ENCODE data around the gene SAMHD1. TPM values are rescaled to one million over a fixed set of nuclear protein-coding genes. Genes with fewer than 3 reads are reported as not detected.

SAMHD1 gene
- polyA plus RNA-seq, 1 donor from 2014 or later: 22.2 TPM

DNA sequence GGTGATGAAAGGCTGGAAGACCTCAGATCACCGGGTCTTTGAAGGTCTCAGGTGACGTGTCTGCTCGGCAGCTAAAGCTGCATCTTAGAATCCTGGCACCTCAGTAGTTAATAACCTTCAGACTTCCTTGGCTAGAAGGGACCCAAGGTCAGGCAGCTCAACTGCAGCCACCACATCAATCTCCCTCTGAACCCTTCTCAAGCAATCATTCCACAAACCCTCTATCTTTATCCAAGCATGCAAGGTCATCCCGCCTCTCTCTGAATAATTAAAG, 92.3 kb downstream of the SAMHD1 start:
- no peak overlapping the region for H3K9ac ChIP-seq (ENCODE audit: low read length)
- H3K4me2 ChIP-seq (ENCODE audit: low read length): no peak overlapping the region
- no peak overlapping the region for H2AFZ ChIP-seq (ENCODE audit: low read depth, low read length)
- H3K27ac ChIP-seq (ENCODE audit: low read length): no peak overlapping the region
- H3K4me3 ChIP-seq (ENCODE audit: low read length): peak overlapping the region; percentile 88
- H3K9me2 ChIP-seq (ENCODE audit: insufficient read depth, low read length): no peaks in the 10 kb centered on the region
- no peak for TF ChIP-seq MXI1 (conservative IDR thresholded peaks at IDR 0.05; ENCODE audit: poor library complexity, severe bottlenecking)
- TF ChIP-seq, protein P1, sequence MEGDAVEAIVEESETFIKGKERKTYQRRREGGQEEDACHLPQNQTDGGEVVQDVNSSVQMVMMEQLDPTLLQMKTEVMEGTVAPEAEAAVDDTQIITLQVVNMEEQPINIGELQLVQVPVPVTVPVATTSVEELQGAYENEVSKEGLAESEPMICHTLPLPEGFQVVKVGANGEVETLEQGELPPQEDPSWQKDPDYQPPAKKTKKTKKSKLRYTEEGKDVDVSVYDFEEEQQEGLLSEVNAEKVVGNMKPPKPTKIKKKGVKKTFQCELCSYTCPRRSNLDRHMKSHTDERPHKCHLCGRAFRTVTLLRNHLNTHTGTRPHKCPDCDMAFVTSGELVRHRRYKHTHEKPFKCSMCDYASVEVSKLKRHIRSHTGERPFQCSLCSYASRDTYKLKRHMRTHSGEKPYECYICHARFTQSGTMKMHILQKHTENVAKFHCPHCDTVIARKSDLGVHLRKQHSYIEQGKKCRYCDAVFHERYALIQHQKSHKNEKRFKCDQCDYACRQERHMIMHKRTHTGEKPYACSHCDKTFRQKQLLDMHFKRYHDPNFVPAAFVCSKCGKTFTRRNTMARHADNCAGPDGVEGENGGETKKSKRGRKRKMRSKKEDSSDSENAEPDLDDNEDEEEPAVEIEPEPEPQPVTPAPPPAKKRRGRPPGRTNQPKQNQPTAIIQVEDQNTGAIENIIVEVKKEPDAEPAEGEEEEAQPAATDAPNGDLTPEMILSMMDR (IDR thresholded peaks at IDR 0.05; ENCODE audit: poor library complexity, severe bottlenecking): no peak
- TF ChIP-seq TAF1 (IDR thresholded peaks at IDR 0.05; ENCODE audit: low read depth): no peak
- no peak for TF ChIP-seq EZH2 (IDR thresholded peaks at IDR 0.05; ENCODE audit: borderline replicate concordance, insufficient read depth, low read length, poor library complexity, severe bottlenecking)
- TF ChIP-seq REST (IDR thresholded peaks at IDR 0.05; ENCODE audit: borderline replicate concordance): no peak
- TF ChIP-seq POLR2AphosphoS5 (IDR thresholded peaks at IDR 0.05): no peak
- TF ChIP-seq SMC3 (conservative IDR thresholded peaks at IDR 0.05; ENCODE audit: poor library complexity): no peak
- TF ChIP-seq EP300 (conservative IDR thresholded peaks at IDR 0.05; ENCODE audit: poor library complexity, severe bottlenecking): no peak
- no peak for TF ChIP-seq RAD21 (conservative IDR thresholded peaks at IDR 0.05)
- H3K27me3 ChIP-seq (ENCODE audit: insufficient read depth, low read depth, low read length): no peaks in the 10 kb centered on the region
- H4K20me1 ChIP-seq (ENCODE audit: insufficient read depth): peaks cover 73% of the 10 kb centered on the region
- H3K9me3 ChIP-seq (ENCODE audit: low read length): no peaks in the 10 kb centered on the region
- peaks cover 77% of the 10 kb centered on the region for H3K79me2 ChIP-seq (replicated peaks; ENCODE audit: insufficient read depth, low read length)
- H3F3A ChIP-seq (ENCODE audit: insufficient read depth, low read length, poor library complexity, severe bottlenecking): no peaks in the 10 kb centered on the region
- H3K36me3 ChIP-seq (ENCODE audit: insufficient read depth, low read length): no peaks in the 10 kb centered on the region

- Histone ChIP-seq H3K36me3 (ENCODE audit: insufficient read depth, low read length) (no peaks in the 10 kb centered on the region), H3K4me3 (ENCODE audit: low read length) (no peak overlapping the region), H3K27ac (ENCODE audit: low read length) (no peak overlapping the region), H3K79me2 (replicated peaks; ENCODE audit: insufficient read depth, low read length) (peaks cover 83% of the 10 kb centered on the region), H3K27me3 (ENCODE audit: insufficient read depth, low read depth, low read length) (no peaks in the 10 kb centered on the region), H3K9me2 (ENCODE audit: insufficient read depth, low read length) (no peaks in the 10 kb centered on the region), H2AFZ (ENCODE audit: low read depth, low read length) (no peak overlapping the region), H4K20me1 (ENCODE audit: insufficient read depth) (peaks cover 76% of the 10 kb centered on the region), H3K9me3 (ENCODE audit: low read length) (no peaks in the 10 kb centered on the region), H3K9ac (ENCODE audit: low read length) (no peak overlapping the region), H3F3A (ENCODE audit: insufficient read depth, low read length, poor library complexity, severe bottlenecking) (no peaks in the 10 kb centered on the region), H3K4me2 (ENCODE audit: low read length) (no peak overlapping the region)
- no peak for TF ChIP-seq REST (IDR thresholded peaks at IDR 0.05; ENCODE audit: borderline replicate concordance)
- TF ChIP-seq MXI1 (conservative IDR thresholded peaks at IDR 0.05; ENCODE audit: poor library complexity, severe bottlenecking): no peak
- TF ChIP-seq SMC3 (conservative IDR thresholded peaks at IDR 0.05; ENCODE audit: poor library complexity): no peak
- no peak for TF ChIP-seq RAD21 (conservative IDR thresholded peaks at IDR 0.05)
- TF ChIP-seq TAF1 (IDR thresholded peaks at IDR 0.05; ENCODE audit: low read depth): no peak
- no peak for TF ChIP-seq EZH2 (IDR thresholded peaks at IDR 0.05; ENCODE audit: borderline replicate concordance, insufficient read depth, low read length, poor library complexity, severe bottlenecking)
- TF ChIP-seq, protein P1 (IDR thresholded peaks at IDR 0.05; ENCODE audit: poor library complexity, severe bottlenecking): no peak
- peak; percentile 10 for TF ChIP-seq POLR2AphosphoS5 (IDR thresholded peaks at IDR 0.05)
- TF ChIP-seq EP300 (conservative IDR thresholded peaks at IDR 0.05; ENCODE audit: poor library complexity, severe bottlenecking): no peak
These were observed 94.5 kb downstream of the SAMHD1 start for GRCh38 chr20:36856691-36857635.
